Sigmoid colon (tissue), 7 donors: ENCODE measurements around the gene KCNH8. TPM values are rescaled to one million over a fixed set of nuclear protein-coding genes. Genes with fewer than 3 reads are reported as not detected.

Source experiments
- DNase-seq: peaks from one replicate; pipeline ENCODE4 v3.0.0-alpha.2; 2019
- H3K27ac ChIP-seq, 4 donors: fragments of 200-600 bp; sonication (generic); one replicate each; pipeline ENCODE4 v1.5.1; 2016 to 2019; ENCODE audit warnings: mild to moderate bottlenecking in 1 of 4
- H3K27me3 ChIP-seq, 3 donors: fragments of 200-600 bp; sonication (generic); one replicate each; pipeline ENCODE4 v1.5.1; 2019; ENCODE audit warnings: mild to moderate bottlenecking in 1 of 3
- H3K36me3 ChIP-seq, 4 donors: fragments of 200-600 bp; sonication (generic); one replicate each; pipeline ENCODE4 v1.5.1; 2016 to 2019
- H3K4me1 ChIP-seq, 4 donors: fragments of 200-600 bp; sonication (generic); one replicate each; pipeline ENCODE4 v1.5.1; 2017 to 2019
- H3K4me3 ChIP-seq, 4 donors: fragments of 200-600 bp; sonication (generic); one replicate each; pipeline ENCODE4 v1.5.1; 2017 to 2019; ENCODE audit warnings: mild to moderate bottlenecking in 2 of 4, moderate library complexity in 1 of 4
- H3K9me3 ChIP-seq, 4 donors: fragments of 200-600 bp in 3 of 4; sonication (generic) in 3 of 4; one replicate each; pipeline versions ENCODE4 v1.5.1 to v1.6.1; 2013 to 2019
- EP300 ChIP-seq, 4 donors: sonication (generic); formaldehyde crosslinking; IDR thresholded peaks; one replicate each; pipeline ENCODE4 v1.6.1; 2017; ENCODE audit warnings: antibody characterized with exemption in 4 of 4
- POLR2A ChIP-seq, 2 donors: fragments of 450-650 bp; IDR thresholded peaks; one replicate each; pipeline ENCODE4 v1.6.1; 2016; ENCODE audit warnings: antibody characterized with exemption in 2 of 2, mild to moderate bottlenecking in 2 of 2, moderate library complexity in 2 of 2
- POLR2AphosphoS5 ChIP-seq, 4 donors: sonication (generic); formaldehyde crosslinking; IDR thresholded peaks; one replicate each; pipeline ENCODE4 v1.6.1; 2017; ENCODE audit warnings: antibody characterized with exemption in 4 of 4
- WGBS, 2 donors: extraction: QIAGEN DNeasy Blood & Tissue Kit; methylation state at CpG; one replicate each; pipeline ENCODE4 v1.1.7; 2013; 5-methylcytosine and 5-hydroxymethylcytosine counted together
- intact Hi-C: fragments of 100-400 bp; cut with DNase I; formaldehyde crosslinking; loops from one replicate; pipeline ENCODE4 v1.15.1; 2023
- polyA plus RNA-seq, 3 donors: library from polyadenylated mRNA; stranded (reverse); fragments of 200-250 nt; gene quantifications; one replicate each; pipeline ENCODE4 v1.2.3, GENCODE V29; 2013
- total RNA-seq, 4 donors: library from RNA; depleted of rRNA; stranded (reverse); fragments of >200 nt; gene quantifications; one replicate each; pipeline ENCODE4 v1.1.0, GENCODE V29; 2016
- TF ChIP-seq, protein P1 (sequence below), 4 experiments: fragments of 450-650 bp in 3 of 4; fragments of 200-600 bp in 1 of 4; IDR thresholded peaks; one replicate each; pipeline ENCODE4 v1.5.1; 2016 to 2019; ENCODE audit warnings: antibody characterized with exemption in 4 of 4, mild to moderate bottlenecking in 3 of 4, moderate library complexity in 2 of 4
- donor health status: healthy with polysubstance abuse.
- donor health status: Bipolar disorder and iron deficiency.
- donor health status: healthy.

Gene KCNH8
- total and polyA plus RNA-seq, 7 donors, result 0.23 to 1.1 (median 0.66) TPM

DNA sequence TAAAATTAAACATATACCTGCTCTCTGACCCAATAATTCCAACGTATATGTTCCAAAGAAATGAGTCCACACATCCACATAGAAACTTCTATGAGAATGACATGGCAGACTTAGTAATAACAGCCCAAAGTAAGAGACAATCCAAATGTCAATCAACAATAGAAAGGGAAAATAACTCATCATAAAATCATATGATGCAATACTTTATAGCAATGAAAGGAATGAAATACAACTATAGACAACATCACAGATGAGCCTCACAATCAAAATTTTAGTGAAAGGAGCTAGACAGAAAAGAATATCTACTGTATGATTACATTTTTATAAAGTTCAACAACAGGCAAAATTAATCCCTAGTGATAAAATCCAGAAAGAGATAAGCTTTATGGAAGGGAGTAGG is 23.6 kb upstream of the KCNH8 start:
- intact Hi-C loops, result no loop called here
- 60 to 87% methylated on average over 1 of the region's 1 CpG for WGBS, 2 donors
- Histone ChIP-seq H3K4me1 (no peaks in the 10 kb centered on the region), H3K27ac (no peak overlapping the region), H3K27me3 (no peaks in the 10 kb centered on the region), H3K36me3 (no peaks in the 10 kb centered on the region), H3K9me3 (no peaks in the 10 kb centered on the region), H3K4me3 (no peak overlapping the region)
- no peak for TF ChIP-seq EP300 (IDR thresholded peaks at IDR 0.05)
- TF ChIP-seq, protein P1, sequence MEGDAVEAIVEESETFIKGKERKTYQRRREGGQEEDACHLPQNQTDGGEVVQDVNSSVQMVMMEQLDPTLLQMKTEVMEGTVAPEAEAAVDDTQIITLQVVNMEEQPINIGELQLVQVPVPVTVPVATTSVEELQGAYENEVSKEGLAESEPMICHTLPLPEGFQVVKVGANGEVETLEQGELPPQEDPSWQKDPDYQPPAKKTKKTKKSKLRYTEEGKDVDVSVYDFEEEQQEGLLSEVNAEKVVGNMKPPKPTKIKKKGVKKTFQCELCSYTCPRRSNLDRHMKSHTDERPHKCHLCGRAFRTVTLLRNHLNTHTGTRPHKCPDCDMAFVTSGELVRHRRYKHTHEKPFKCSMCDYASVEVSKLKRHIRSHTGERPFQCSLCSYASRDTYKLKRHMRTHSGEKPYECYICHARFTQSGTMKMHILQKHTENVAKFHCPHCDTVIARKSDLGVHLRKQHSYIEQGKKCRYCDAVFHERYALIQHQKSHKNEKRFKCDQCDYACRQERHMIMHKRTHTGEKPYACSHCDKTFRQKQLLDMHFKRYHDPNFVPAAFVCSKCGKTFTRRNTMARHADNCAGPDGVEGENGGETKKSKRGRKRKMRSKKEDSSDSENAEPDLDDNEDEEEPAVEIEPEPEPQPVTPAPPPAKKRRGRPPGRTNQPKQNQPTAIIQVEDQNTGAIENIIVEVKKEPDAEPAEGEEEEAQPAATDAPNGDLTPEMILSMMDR (IDR thresholded peaks at IDR 0.05), result no peak
- no peak for TF ChIP-seq POLR2A (IDR thresholded peaks at IDR 0.05)
- no peak for TF ChIP-seq POLR2AphosphoS5 (IDR thresholded peaks at IDR 0.05)
- no peak for DNase-seq

DNA sequence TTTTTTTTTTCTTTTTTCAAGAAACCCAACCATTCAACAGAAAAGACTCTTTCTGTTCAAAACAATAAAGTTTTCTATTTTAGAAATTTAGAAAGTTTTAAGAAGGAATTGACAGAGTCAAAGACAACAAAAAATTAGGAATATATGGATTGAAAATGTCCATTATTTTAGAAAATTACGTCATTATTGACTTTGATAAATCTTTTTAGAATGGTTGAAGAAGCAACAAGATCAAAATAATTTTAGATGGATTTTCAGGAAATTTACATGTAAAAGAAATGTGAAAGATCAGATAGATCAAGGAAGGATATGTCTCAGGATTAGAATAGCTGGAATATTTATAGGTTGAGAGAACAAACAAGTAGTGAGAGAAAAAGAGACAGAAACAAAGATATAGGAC is 8.4 kb upstream of the KCNH8 start:
- H3K4me1 ChIP-seq, result no peaks in the 10 kb centered on the region
- intact Hi-C loops, result no loop called here
- H3K4me3 ChIP-seq, result no peak overlapping the region
- H3K9me3 ChIP-seq, result no peaks in the 10 kb centered on the region
- TF ChIP-seq EP300 (IDR thresholded peaks at IDR 0.05) (no peak), POLR2AphosphoS5 (IDR thresholded peaks at IDR 0.05) (no peak), POLR2A (IDR thresholded peaks at IDR 0.05) (no peak)
- TF ChIP-seq, protein P1 (IDR thresholded peaks at IDR 0.05), result no peak
- H3K27me3 ChIP-seq, result no peaks in the 10 kb centered on the region
- no peak for DNase-seq
- no peaks in the 10 kb centered on the region for H3K36me3 ChIP-seq
- WGBS, 2 donors, result 90 to 92% methylated on average over 1 of the region's 1 CpG
- no peak overlapping the region for H3K27ac ChIP-seq

DNA sequence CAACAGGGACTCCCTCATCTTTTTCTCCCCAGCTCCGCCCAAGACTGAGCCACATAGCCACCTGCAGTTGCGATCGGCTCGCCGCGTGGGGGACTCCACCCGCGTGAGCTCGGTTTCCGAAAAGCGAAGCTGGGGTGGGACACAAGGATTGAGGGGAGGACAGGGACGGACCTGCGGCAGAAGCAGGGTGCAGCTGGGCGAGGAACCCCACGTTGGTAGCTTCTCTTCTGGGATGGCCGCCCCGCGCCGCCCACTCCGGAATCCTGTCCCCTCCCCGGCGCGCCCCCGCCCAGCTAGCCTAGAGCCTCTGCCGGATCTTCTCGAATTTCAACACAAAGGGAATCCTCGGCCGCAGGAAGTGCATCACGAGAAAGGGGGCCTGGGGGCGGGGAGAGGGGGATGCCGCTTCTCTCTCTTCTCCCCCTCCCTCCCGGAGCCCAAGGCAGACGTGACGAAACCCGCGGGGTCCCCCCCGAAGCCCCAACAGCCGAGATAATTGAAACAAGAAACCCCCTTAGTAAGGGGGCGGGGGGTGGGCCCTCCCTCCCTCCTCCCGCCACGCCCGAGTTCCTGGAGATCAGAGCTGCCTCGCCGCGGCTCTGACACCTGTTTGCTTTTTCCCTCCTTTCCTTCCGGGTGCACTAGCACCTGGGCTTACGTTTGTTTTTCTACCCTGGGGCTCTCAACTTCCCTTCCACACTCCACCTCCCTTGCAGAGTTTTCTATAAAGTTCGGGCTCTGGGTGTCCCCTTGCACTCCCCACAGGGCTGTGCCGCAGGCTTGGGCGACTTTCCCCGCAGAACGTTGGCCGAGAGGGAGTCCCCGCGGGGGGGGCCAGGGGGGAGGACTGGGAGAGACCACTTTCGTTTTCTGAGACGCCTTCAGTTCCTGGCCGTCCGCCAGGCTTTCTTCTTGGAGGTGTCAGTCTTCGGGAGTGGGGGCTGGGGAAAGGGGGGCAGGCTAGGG is 1.3 kb upstream of the KCNH8 start:
- no peaks in the 10 kb centered on the region for H3K36me3 ChIP-seq
- H3K4me3 ChIP-seq, result peak overlapping the region; percentile 67 to 74 (median 72)
- peaks cover 0 to 30% (median 20%) of the 10 kb centered on the region in 4 donors for H3K4me1 ChIP-seq
- 1% methylated on average over 60 of the region's 60 CpGs for WGBS, 2 donors
- intact Hi-C loops, result no loop called here
- peak overlapping the region; percentile 49 to 65 (median 62) for H3K27ac ChIP-seq
- peak; percentile 86 for DNase-seq
- peaks cover 5 to 16% (median 8%) of the 10 kb centered on the region in 3 donors for H3K27me3 ChIP-seq
- TF ChIP-seq, protein P1 (IDR thresholded peaks at IDR 0.05), result peak; percentile 37 to 55 (median 54)
- no peak for TF ChIP-seq EP300 (IDR thresholded peaks at IDR 0.05)
- TF ChIP-seq POLR2A (IDR thresholded peaks at IDR 0.05), result no peak
- no peak for TF ChIP-seq POLR2AphosphoS5 (IDR thresholded peaks at IDR 0.05)
- no peaks in the 10 kb centered on the region for H3K9me3 ChIP-seq

DNA sequence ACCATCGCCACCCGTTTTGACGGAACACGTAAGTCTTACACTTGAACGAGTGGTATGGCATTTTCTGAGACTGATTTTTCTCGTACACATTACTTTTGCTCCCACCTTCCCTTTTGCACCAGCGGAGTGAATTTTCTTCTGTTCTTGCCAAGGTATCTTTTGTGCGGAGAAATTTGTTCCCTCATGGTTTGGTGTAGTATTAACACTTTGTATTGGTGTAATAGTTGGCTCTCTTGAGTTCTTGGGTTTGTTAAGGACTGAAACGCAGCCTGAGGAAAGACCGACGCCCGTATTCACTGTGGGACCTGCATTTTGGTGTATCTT is 420 bp downstream of the KCNH8 start:
- H3K4me1 ChIP-seq, result peaks cover 0 to 30% (median 20%) of the 10 kb centered on the region in 4 donors
- H3K36me3 ChIP-seq, result no peaks in the 10 kb centered on the region
- TF ChIP-seq, protein P1 (IDR thresholded peaks at IDR 0.05), result no peak
- TF ChIP-seq EP300 (IDR thresholded peaks at IDR 0.05) (no peak), POLR2A (IDR thresholded peaks at IDR 0.05) (no peak), POLR2AphosphoS5 (IDR thresholded peaks at IDR 0.05) (no peak)
- peaks cover 5 to 16% (median 8%) of the 10 kb centered on the region in 3 donors for H3K27me3 ChIP-seq
- WGBS, 2 donors, result 3 to 5% methylated on average over 12 of the region's 12 CpGs
- no peak for DNase-seq
- H3K9me3 ChIP-seq, result no peaks in the 10 kb centered on the region
- intact Hi-C loops, result no loop called here
- no peak overlapping the region for H3K27ac ChIP-seq
- peak overlapping the region; percentile 67 to 74 (median 72) for H3K4me3 ChIP-seq
